GM18502 (cell line): ENCODE data around the gene TMEM271.

Experiments used
- ATAC-seq: cut with Tn5 transposase; IDR thresholded peaks from one replicate; pipeline ENCODE4 v1.9.1; 2021; ENCODE audit warnings: mild to moderate bottlenecking; ENCODE audit not compliant: unreplicated experiment, poor library complexity

The TMEM271 gene

GRCh38 chr4:576245-576821 is at the start of gene TMEM271:
TSS of gene TMEM271 (minus strand) at chr4:576295. CDS start at chr4:576062, 233 bp downstream.
- ATAC-seq, result no peak

- no peak for ATAC-seq
Measured at GRCh38 chr4:625631-626161, 49.6 kb upstream of the TMEM271 start.

GRCh38 chr4:624705-625590 is 48.9 kb upstream of the TMEM271 start, which contains the start of gene PDE6B:
TSS of gene PDE6B (plus strand) at chr4:625573. CDS start at chr4:625627, 54 bp downstream.
- no peak for ATAC-seq

GRCh38 chr4:623914-624566 is 47.9 kb upstream of the TMEM271 start:
- no peak for ATAC-seq

- ATAC-seq, result no peak
Measured at GRCh38 chr4:622996-623913, 47.2 kb upstream of the TMEM271 start.

- ATAC-seq, result no peak
Measured at GRCh38 chr4:622071-622995, 46.2 kb upstream of the TMEM271 start.

- ATAC-seq, result no peak
Measured at GRCh38 chr4:621296-622070, 45.4 kb upstream of the TMEM271 start.

GRCh38 chr4:620851-621261 is 44.8 kb upstream of the TMEM271 start:
- no peak for ATAC-seq

- ATAC-seq, result no peak
Measured at GRCh38 chr4:620201-620600, 44.1 kb upstream of the TMEM271 start.

- ATAC-seq, result no peak
Measured at GRCh38 chr4:617644-618641, 41.8 kb upstream of the TMEM271 start.

- no peak for ATAC-seq
Measured at GRCh38 chr4:616911-617643, 41.0 kb upstream of the TMEM271 start.

GRCh38 chr4:616091-616490 is 40.0 kb upstream of the TMEM271 start:
- no peak for ATAC-seq

- ATAC-seq, result no peak
Measured at GRCh38 chr4:613126-613525, 37.0 kb upstream of the TMEM271 start.

- ATAC-seq, result no peak
Measured at GRCh38 chr4:612749-613125, 36.6 kb upstream of the TMEM271 start.

- ATAC-seq, result no peak
Measured at GRCh38 chr4:612052-612748, 36.1 kb upstream of the TMEM271 start.
